Measurements from ENCODE around the gene CPSF7. TPM values are rescaled to one million over a fixed set of nuclear protein-coding genes. Genes with fewer than 3 reads are reported as not detected.
A peak's percentile ranks its signal among the peaks of the same experiment; 100 is the strongest.

The CPSF7 gene
- total RNA-seq, 5 donors from 2014 or later (not counting 1 experiment from before 2014, with no cell fraction given), result 104 to 144 (median 117) TPM

DNA sequence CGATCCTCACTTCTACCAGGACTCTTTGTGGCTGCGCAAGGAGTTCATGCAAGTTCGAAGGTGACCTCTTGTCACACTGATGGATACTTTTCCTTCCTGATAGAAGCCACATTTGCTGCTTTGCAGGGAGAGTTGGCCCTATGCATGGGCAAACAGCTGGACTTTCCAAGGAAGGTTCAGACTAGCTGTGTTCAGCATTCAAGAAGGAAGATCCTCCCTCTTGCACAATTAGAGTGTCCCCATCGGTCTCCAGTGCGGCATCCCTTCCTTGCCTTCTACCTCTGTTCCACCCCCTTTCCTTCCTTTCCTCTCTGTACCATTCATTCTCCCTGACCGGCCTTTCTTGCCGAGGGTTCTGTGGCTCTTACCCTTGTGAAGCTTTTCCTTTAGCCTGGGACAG is 61.1 kb downstream of the CPSF7 start:
- H3K27ac ChIP-seq (ENCODE audit: low read length), result no peak overlapping the region
- H3K27me3 ChIP-seq (replicated peaks in 1 of 2; ENCODE audit: control insufficient read depth in 2 of 2, extremely low read depth in 1 of 2, insufficient read depth in 2 of 2, low read length in 1 of 2), result no peaks in the 10 kb centered on the region
- peaks cover 4 to 63% of the 10 kb centered on the region in 2 donors for H3K36me3 ChIP-seq (ENCODE audit: control insufficient read depth in 2 of 2, extremely low read depth in 1 of 2, insufficient read depth in 1 of 2, low read length in 1 of 2)
- 100% methylated on average over 5 of the region's 7 CpGs for WGBS (ENCODE audit: insufficient coverage)
- H3K4me1 ChIP-seq (ENCODE audit: control insufficient read depth in 1 of 2, extremely low read depth in 1 of 2, insufficient read depth in 2 of 2, low read length in 2 of 2), result no peaks in the 10 kb centered on the region
- CTCF ChIA-PET, result interaction anchor here in 1 of 2 donors (1.1 kb wide), 1 partner anchor 17 kb away, joined by 3 read pairs; no protein-coding TSS in a partner anchor
- no peak for DNase-seq
- Mint-ChIP-seq H3K27ac (no peak overlapping the region), H3K36me3 (peaks cover 30% of the 10 kb centered on the region), H3K4me3 (no peak overlapping the region), H3K9me3 (no peaks in the 10 kb centered on the region), H3K4me1 (peaks cover 4 to 8% (median 5%) of the 10 kb centered on the region in 3 donors), H3K27me3 (no peaks in the 10 kb centered on the region)
- H3K4me3 ChIP-seq (ENCODE audit: control insufficient read depth in 1 of 2, extremely low read depth in 1 of 2, low read length in 1 of 2), result no peak overlapping the region
- POLR2A ChIA-PET, result no interaction called here
- no peak for ATAC-seq (replicated peaks in 1 of 4)
- H3K9me3 ChIP-seq, result no peaks in the 10 kb centered on the region

DNA sequence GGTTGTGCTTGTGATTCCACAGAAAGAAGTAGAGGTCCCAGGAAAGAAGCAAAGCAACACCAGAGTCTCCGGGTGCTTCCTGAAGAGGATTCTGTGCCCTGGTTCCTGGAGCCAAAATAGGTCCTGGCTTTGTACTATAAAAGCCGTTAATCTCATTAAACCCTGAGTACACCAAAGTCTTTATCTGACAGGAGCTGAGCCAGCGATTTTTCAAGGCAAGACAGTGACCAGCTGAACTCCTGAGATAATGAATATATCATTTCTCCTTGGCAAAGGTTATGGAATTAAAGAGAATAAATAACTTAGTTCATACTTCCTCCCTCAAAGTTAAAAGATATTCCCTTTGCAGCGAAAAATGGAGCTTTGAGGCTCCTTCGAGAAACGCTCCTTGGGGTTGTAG is 62.4 kb downstream of the CPSF7 start:
- WGBS (ENCODE audit: insufficient coverage), result no CpG with 5 or more reads among the region's 6 CpGs
- Mint-ChIP-seq H3K36me3 (peaks cover 32% of the 10 kb centered on the region), H3K27me3 (no peaks in the 10 kb centered on the region), H3K9me3 (no peaks in the 10 kb centered on the region), H3K4me1 (peaks cover 17 to 21% (median 17%) of the 10 kb centered on the region in 3 donors), H3K27ac (no peak overlapping the region), H3K4me3 (no peak overlapping the region)
- H3K27me3 ChIP-seq (replicated peaks in 1 of 2; ENCODE audit: control insufficient read depth in 2 of 2, extremely low read depth in 1 of 2, insufficient read depth in 2 of 2, low read length in 1 of 2), result no peaks in the 10 kb centered on the region
- CTCF ChIA-PET, result interaction anchor here in 1 of 2 donors (0.8 to 1.5 kb wide), 2 partner anchors 31 to 68 kb away, joined by 3 to 4 read pairs; no protein-coding TSS in a partner anchor
- ATAC-seq (replicated peaks in 1 of 4), result no peak
- H3K36me3 ChIP-seq (ENCODE audit: control insufficient read depth in 2 of 2, extremely low read depth in 1 of 2, insufficient read depth in 1 of 2, low read length in 1 of 2), result peaks cover 4 to 63% of the 10 kb centered on the region in 2 donors
- peaks cover 6 to 11% of the 10 kb centered on the region in 2 experiments for H3K4me1 ChIP-seq (ENCODE audit: control insufficient read depth in 1 of 2, extremely low read depth in 1 of 2, insufficient read depth in 2 of 2, low read length in 2 of 2)
- no peak overlapping the region for H3K4me3 ChIP-seq (ENCODE audit: control insufficient read depth in 1 of 2, extremely low read depth in 1 of 2, low read length in 1 of 2)
- DNase-seq, result no peak
- POLR2A ChIA-PET, result no interaction called here
- H3K9me3 ChIP-seq, result no peaks in the 10 kb centered on the region
- H3K27ac ChIP-seq (ENCODE audit: low read length), result no peak overlapping the region

DNA sequence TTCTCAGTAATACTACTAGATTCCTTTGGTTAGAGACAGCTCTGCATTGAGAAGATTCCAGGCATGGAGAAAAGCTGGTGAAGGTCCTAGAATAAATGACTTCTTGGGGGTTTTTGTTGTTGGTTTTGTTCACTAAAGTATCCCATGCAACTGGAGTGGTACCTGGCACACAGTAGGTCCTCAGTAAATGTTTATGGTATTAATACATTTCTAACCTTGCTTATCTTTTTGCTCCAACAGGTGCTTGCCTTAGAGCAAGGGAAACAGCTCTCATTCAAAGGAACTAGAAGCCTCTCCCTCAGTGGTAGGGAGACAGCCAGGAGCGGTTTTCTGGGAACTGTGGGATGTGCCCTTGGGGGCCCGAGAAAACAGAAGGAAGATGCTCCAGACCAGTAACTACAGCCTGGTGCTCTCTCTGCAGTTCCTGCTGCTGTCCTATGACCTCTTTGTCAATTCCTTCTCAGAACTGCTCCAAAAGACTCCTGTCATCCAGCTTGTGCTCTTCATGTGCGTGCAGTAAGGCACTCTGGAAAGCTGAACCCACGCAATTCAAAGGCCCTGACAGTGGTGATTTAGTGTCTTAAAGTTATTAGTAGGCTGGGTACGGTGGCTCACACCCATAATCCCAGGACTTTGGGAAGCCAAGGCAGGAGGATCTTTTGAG is 65.6 kb downstream of the CPSF7 start:
- H3K4me1 Mint-ChIP-seq, result peaks cover 33 to 42% (median 40%) of the 10 kb centered on the region in 3 donors
- no peak for ATAC-seq (replicated peaks in 1 of 4)
- ChIA-PET POLR2A (no interaction called here), CTCF (interaction anchor here in 1 of 2 donors (0.7 to 4.5 kb wide), 2 partner anchors 28 to 311 kb away, joined by 3 to 54 read pairs; no protein-coding TSS in a partner anchor)
- peaks cover 23% of the 10 kb centered on the region for H3K36me3 Mint-ChIP-seq
- peak overlapping the region in 1 of 2 donors; percentile 52 for H3K27ac Mint-ChIP-seq
- Histone ChIP-seq H3K9me3 (no peaks in the 10 kb centered on the region), H3K27me3 (replicated peaks in 1 of 2; ENCODE audit: control insufficient read depth in 2 of 2, extremely low read depth in 1 of 2, insufficient read depth in 2 of 2, low read length in 1 of 2) (no peaks in the 10 kb centered on the region), H3K36me3 (ENCODE audit: control insufficient read depth in 2 of 2, extremely low read depth in 1 of 2, insufficient read depth in 1 of 2, low read length in 1 of 2) (peaks cover 4 to 49% of the 10 kb centered on the region in 2 donors), H3K4me1 (ENCODE audit: control insufficient read depth in 1 of 2, extremely low read depth in 1 of 2, insufficient read depth in 2 of 2, low read length in 2 of 2) (peaks cover 10 to 27% of the 10 kb centered on the region in 2 experiments), H3K4me3 (ENCODE audit: control insufficient read depth in 1 of 2, extremely low read depth in 1 of 2, low read length in 1 of 2) (no peak overlapping the region), H3K27ac (ENCODE audit: low read length) (no peak overlapping the region)
- no peaks in the 10 kb centered on the region for H3K27me3 Mint-ChIP-seq
- 94% methylated on average over 2 of the region's 5 CpGs for WGBS (ENCODE audit: insufficient coverage)
- H3K4me3 Mint-ChIP-seq, result peak overlapping the region; percentile 99 to 100 (median 100)
- no peaks in the 10 kb centered on the region for H3K9me3 Mint-ChIP-seq
- no peak for DNase-seq

- Histone ChIP-seq H3K27me3 (replicated peaks in 1 of 2; ENCODE audit: control insufficient read depth in 2 of 2, extremely low read depth in 1 of 2, insufficient read depth in 2 of 2, low read length in 1 of 2) (no peaks in the 10 kb centered on the region), H3K9me3 (no peaks in the 10 kb centered on the region), H3K4me3 (ENCODE audit: control insufficient read depth in 1 of 2, extremely low read depth in 1 of 2, low read length in 1 of 2) (peak overlapping the region; percentile 89 to 93), H3K4me1 (ENCODE audit: control insufficient read depth in 1 of 2, extremely low read depth in 1 of 2, insufficient read depth in 2 of 2, low read length in 2 of 2) (peaks cover 10 to 33% of the 10 kb centered on the region in 2 experiments), H3K27ac (ENCODE audit: low read length) (peak overlapping the region; percentile 96), H3K36me3 (ENCODE audit: control insufficient read depth in 2 of 2, extremely low read depth in 1 of 2, insufficient read depth in 1 of 2, low read length in 1 of 2) (peaks cover 4 to 35% of the 10 kb centered on the region in 2 donors)
- Mint-ChIP-seq H3K27me3 (no peaks in the 10 kb centered on the region), H3K9me3 (no peaks in the 10 kb centered on the region), H3K4me1 (peaks cover 33 to 48% (median 43%) of the 10 kb centered on the region in 3 donors), H3K27ac (peak overlapping the region; percentile 98 to 100), H3K36me3 (peaks cover 12% of the 10 kb centered on the region), H3K4me3 (peak overlapping the region; percentile 99 to 100 (median 100))
- ATAC-seq (replicated peaks in 1 of 4) (peak; percentile 17 to 50 (median 24)), DNase-seq (peak in 32 of 35 experiments; percentile 16 to 66 (median 45))
- POLR2A ChIA-PET, result interaction anchor here (0.5 to 1.5 kb wide), 6 partner anchors 8 to 1108 kb away, joined by 3 to 13 read pairs (median 4); partner anchors contain the start of genes DDB1 (in 1 of the 2), TKFC (in 1 of the 2) and TMEM216 (in 1 of the 2)
- WGBS (ENCODE audit: insufficient coverage), result 0% methylated on average over 12 of the region's 12 CpGs
- CTCF ChIA-PET, result interaction anchor here (1.0 to 4.5 kb wide), 6 partner anchors 23 to 67 kb away, joined by 3 to 54 read pairs (median 12); partner anchors contain the start of genes CPSF7 (in 1 of the 2), DDB1 (in 1 of the 2), SDHAF2 (in 1 of the 2) and TKFC (in 1 of the 2)
Measured at GRCh38 chr11:61362542-61362875, 67.3 kb downstream of the CPSF7 start.

GRCh38 chr11:61361741-61362541 is 67.8 kb downstream of the CPSF7 start, which contains the start of the genes CYB561A3 and TMEM138:
TSS of gene CYB561A3 (minus strand) at chr11:61361882. CDS start at chr11:61356713, 5,169 bp downstream.
TSS of gene TMEM138 (plus strand) at chr11:61362374. CDS start at chr11:61364391, 2,017 bp downstream.
- H3K27ac Mint-ChIP-seq, result peak within 1 kb of the TSS; percentile 98 to 100
- H3K4me1 Mint-ChIP-seq, result peaks cover 33 to 53% (median 46%) of the 10 kb centered on the region in 3 donors
- Histone ChIP-seq H3K4me1 (ENCODE audit: control insufficient read depth in 1 of 2, extremely low read depth in 1 of 2, insufficient read depth in 2 of 2, low read length in 2 of 2) (peaks cover 10 to 38% of the 10 kb centered on the region in 2 experiments), H3K4me3 (ENCODE audit: control insufficient read depth in 1 of 2, extremely low read depth in 1 of 2, low read length in 1 of 2) (peak within 1 kb of the TSS; percentile 89 to 93), H3K9me3 (no peaks in the 10 kb centered on the region), H3K27me3 (replicated peaks in 1 of 2; ENCODE audit: control insufficient read depth in 2 of 2, extremely low read depth in 1 of 2, insufficient read depth in 2 of 2, low read length in 1 of 2) (no peaks in the 10 kb centered on the region), H3K27ac (ENCODE audit: low read length) (peak within 1 kb of the TSS; percentile 96), H3K36me3 (ENCODE audit: control insufficient read depth in 2 of 2, extremely low read depth in 1 of 2, insufficient read depth in 1 of 2, low read length in 1 of 2) (peaks cover 5 to 29% of the 10 kb centered on the region in 2 donors)
- ChIA-PET POLR2A (interaction anchor here (0.5 to 1.5 kb wide), 8 partner anchors 7 to 1109 kb away, joined by 3 to 13 read pairs (median 4); partner anchors contain the start of genes DDB1 (in 1 of the 2), TKFC (in 1 of the 2) and TMEM216 (in 1 of the 2)), CTCF (interaction anchor here (0.7 to 4.5 kb wide), 8 partner anchors 24 to 68 kb away, joined by 3 to 54 read pairs (median 8); partner anchors contain the start of genes CPSF7 (in 1 of the 2), DDB1 (in 1 of the 2), SDHAF2 (in 1 of the 2) and TKFC (in 1 of the 2))
- 0% methylated on average over 63 of the region's 63 CpGs for WGBS (ENCODE audit: insufficient coverage)
- H3K4me3 Mint-ChIP-seq, result peak within 1 kb of the TSS; percentile 99 to 100 (median 100)
- DNase-seq (peak; percentile 74 to 90 (median 82)), ATAC-seq (replicated peaks in 1 of 4) (peak; percentile 89 to 93 (median 92))
- H3K27me3 Mint-ChIP-seq, result no peaks in the 10 kb centered on the region
- H3K36me3 Mint-ChIP-seq, result peaks cover 6% of the 10 kb centered on the region
- no peaks in the 10 kb centered on the region for H3K9me3 Mint-ChIP-seq

All from T-cell (primary cell).